H1 (cell line): Measurements from ENCODE around the gene PLA2G15.

Source experiments
- EGR1 ChIP-seq: IDR thresholded peaks from 2 replicates; pipeline ENCODE4 v1.6.1; 2011; ENCODE audit warnings: low read depth, low read length, borderline replicate concordance
- EZH2 ChIP-seq: fragments of 200-600 bp; sonication (generic); IDR thresholded peaks from 2 replicates; pipeline ENCODE4 v1.7.1; 2012; ENCODE audit warnings: low read depth, mild to moderate bottlenecking, moderate library complexity, low read length, inconsistent platforms; ENCODE audit not compliant: severe bottlenecking
- HDAC2 ChIP-seq, 2 experiments: fragments of 300-600 bp in 1 of 2; sonication (generic) in 1 of 2; IDR thresholded peaks; 2 replicates each; pipeline ENCODE4 v1.6.1; 2011 to 2012; ENCODE audit warnings: low read depth in 2 of 2, low read length in 2 of 2, mild to moderate bottlenecking in 2 of 2, moderate library complexity in 2 of 2, borderline replicate concordance in 1 of 2, inconsistent platforms in 1 of 2
- JUN ChIP-seq: IDR thresholded peaks from 2 replicates; pipeline ENCODE4 v1.6.1; 2011; ENCODE audit warnings: low read depth, mild to moderate bottlenecking, improper control_type of control experiment, low read length
- POLR2A ChIP-seq, 2 experiments: IDR thresholded peaks; 1 replicate in 1 of 2; 2 replicates in 1 of 2; pipeline ENCODE4 v1.6.1; 2011; ENCODE audit warnings: low read depth in 2 of 2, low read length in 2 of 2, mild to moderate bottlenecking in 2 of 2; ENCODE audit errors: control extremely low read depth in 1 of 2
- POLR2AphosphoS5 ChIP-seq: IDR thresholded peaks from 2 replicates; pipeline ENCODE4 v1.6.1; 2011; ENCODE audit warnings: low read depth, low read length
- RFX5 ChIP-seq: IDR thresholded peaks from 2 replicates; pipeline ENCODE4 v1.6.1; 2011; ENCODE audit warnings: low read depth, low read length, improper control_type of control experiment, borderline replicate concordance
- SIN3A ChIP-seq, 2 experiments: IDR thresholded peaks in 1 of 2; conservative IDR thresholded peaks in 1 of 2; 2 replicates each; pipeline ENCODE4 v1.6.1; 2011 to 2012; ENCODE audit warnings: low read length in 2 of 2, improper control_type of control experiment in 1 of 2, low read depth in 1 of 2, mild to moderate bottlenecking in 1 of 2
- TF ChIP-seq, protein P1 (sequence below), 3 experiments: IDR thresholded peaks; 1 replicate in 2 of 3; 2 replicates in 1 of 3; pipeline versions ENCODE4 v1.5.1 to v1.6.1; 2011; ENCODE audit warnings: low read length in 3 of 3, mild to moderate bottlenecking in 3 of 3, inconsistent platforms in 2 of 3, low read depth in 1 of 3, moderate library complexity in 1 of 3; ENCODE audit not compliant: insufficient read depth in 1 of 3; ENCODE audit errors: control extremely low read depth in 1 of 3
- TF ChIP-seq, protein P2 (sequence below): IDR thresholded peaks from 2 replicates; pipeline ENCODE4 v1.6.1; 2012; ENCODE audit warnings: inconsistent platforms
- TF ChIP-seq, protein P3 (sequence below): IDR thresholded peaks from 2 replicates; pipeline ENCODE4 v1.6.1; 2011; ENCODE audit warnings: low read length, improper control_type of control experiment

DNA sequence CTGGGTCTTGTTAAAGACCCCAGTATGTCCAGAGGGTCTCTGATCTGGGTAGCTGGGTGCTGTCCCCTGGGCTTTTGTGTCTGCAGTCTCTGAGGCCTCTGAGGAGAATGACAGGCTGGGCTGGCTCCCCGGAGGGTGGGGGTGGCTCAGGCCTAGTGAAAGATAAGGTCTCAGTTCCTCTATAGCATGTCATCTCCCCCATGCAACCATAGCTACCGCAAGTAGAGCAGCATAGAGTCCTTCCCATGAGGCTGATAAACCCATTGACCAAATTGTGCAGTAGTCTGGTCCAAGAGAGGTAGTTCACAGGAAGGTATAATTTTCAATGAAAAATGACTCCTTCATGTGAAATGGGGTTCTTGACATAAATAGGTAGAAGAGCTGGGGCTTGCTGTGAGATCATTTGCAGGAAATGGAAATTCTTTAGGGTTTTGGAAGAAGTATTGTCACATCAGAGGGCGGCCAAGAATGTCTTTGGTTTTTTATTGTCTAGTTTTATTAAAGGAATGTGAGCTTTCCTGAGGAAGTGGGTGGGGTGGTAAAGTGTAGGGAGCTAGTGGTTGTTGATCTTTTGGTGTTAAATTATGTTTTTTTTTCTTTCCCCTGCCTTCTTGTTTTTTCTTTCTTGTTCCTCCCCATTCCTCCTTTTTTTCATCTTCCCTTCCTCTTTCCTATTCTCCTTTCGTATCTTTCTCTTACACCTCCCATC is 44.6 kb downstream of the PLA2G15 start:
- TF ChIP-seq RFX5 (no peak), HDAC2 (IDR thresholded peaks at IDR 0.05; ENCODE audit: borderline replicate concordance in 1 of 2, low read depth in 2 of 2, low read length in 2 of 2) (no peak), EGR1 (no peak), JUN (no peak), SIN3A (conservative IDR thresholded peaks at IDR 0.05 in 1 of 2, IDR thresholded peaks at IDR 0.05 in 1 of 2; ENCODE audit: low read depth in 1 of 2, low read length in 2 of 2) (no peak), EZH2 (no peak), POLR2AphosphoS5 (no peak), POLR2A (IDR thresholded peaks at IDR 0.05; ENCODE audit: control extremely low read depth in 1 of 2, low read depth in 2 of 2, low read length in 2 of 2) (no peak)
- TF ChIP-seq, protein P1, sequence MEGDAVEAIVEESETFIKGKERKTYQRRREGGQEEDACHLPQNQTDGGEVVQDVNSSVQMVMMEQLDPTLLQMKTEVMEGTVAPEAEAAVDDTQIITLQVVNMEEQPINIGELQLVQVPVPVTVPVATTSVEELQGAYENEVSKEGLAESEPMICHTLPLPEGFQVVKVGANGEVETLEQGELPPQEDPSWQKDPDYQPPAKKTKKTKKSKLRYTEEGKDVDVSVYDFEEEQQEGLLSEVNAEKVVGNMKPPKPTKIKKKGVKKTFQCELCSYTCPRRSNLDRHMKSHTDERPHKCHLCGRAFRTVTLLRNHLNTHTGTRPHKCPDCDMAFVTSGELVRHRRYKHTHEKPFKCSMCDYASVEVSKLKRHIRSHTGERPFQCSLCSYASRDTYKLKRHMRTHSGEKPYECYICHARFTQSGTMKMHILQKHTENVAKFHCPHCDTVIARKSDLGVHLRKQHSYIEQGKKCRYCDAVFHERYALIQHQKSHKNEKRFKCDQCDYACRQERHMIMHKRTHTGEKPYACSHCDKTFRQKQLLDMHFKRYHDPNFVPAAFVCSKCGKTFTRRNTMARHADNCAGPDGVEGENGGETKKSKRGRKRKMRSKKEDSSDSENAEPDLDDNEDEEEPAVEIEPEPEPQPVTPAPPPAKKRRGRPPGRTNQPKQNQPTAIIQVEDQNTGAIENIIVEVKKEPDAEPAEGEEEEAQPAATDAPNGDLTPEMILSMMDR (IDR thresholded peaks at IDR 0.05; ENCODE audit: control extremely low read depth in 1 of 3, insufficient read depth in 1 of 3, low read depth in 1 of 3, low read length in 3 of 3): no peak
- TF ChIP-seq, protein P2, sequence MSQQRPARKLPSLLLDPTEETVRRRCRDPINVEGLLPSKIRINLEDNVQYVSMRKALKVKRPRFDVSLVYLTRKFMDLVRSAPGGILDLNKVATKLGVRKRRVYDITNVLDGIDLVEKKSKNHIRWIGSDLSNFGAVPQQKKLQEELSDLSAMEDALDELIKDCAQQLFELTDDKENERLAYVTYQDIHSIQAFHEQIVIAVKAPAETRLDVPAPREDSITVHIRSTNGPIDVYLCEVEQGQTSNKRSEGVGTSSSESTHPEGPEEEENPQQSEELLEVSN: no peak
- TF ChIP-seq, protein P3, sequence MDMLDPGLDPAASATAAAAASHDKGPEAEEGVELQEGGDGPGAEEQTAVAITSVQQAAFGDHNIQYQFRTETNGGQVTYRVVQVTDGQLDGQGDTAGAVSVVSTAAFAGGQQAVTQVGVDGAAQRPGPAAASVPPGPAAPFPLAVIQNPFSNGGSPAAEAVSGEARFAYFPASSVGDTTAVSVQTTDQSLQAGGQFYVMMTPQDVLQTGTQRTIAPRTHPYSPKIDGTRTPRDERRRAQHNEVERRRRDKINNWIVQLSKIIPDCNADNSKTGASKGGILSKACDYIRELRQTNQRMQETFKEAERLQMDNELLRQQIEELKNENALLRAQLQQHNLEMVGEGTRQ: no peak
